IPS-20b (cell line): Measurements from ENCODE around the gene ANKRD26.

Experiments used
- H3K27ac ChIP-seq: one replicate; pipeline ENCODE4 v1.5.1; 2013; ENCODE audit warnings: low read length
- H3K27me3 ChIP-seq: 2 replicates; pipeline ENCODE4 v1.6.1; 2013; ENCODE audit warnings: mild to moderate bottlenecking, low read length, inconsistent platforms; ENCODE audit not compliant: insufficient read depth
- H3K36me3 ChIP-seq: 2 replicates; pipeline ENCODE4 v1.6.1; 2013; ENCODE audit warnings: low read depth, mild to moderate bottlenecking, inconsistent platforms, low read length, moderate library complexity; ENCODE audit not compliant: insufficient read depth
- H3K4me1 ChIP-seq: 2 replicates; pipeline ENCODE4 v1.6.1; 2013; ENCODE audit warnings: mild to moderate bottlenecking, control low read depth, inconsistent platforms, low read length, moderate library complexity; ENCODE audit not compliant: insufficient read depth
- H3K4me3 ChIP-seq: 2 replicates; pipeline ENCODE4 v1.5.1; 2013; ENCODE audit warnings: mild to moderate bottlenecking, low read length, inconsistent platforms
- H3K9ac ChIP-seq: 2 replicates; pipeline ENCODE4 v1.6.1; 2013; ENCODE audit warnings: low read depth, mild to moderate bottlenecking, inconsistent platforms, low read length, moderate library complexity
- H3K9me3 ChIP-seq: 2 replicates; pipeline ENCODE4 v1.6.1; 2013; ENCODE audit warnings: mild to moderate bottlenecking, low read depth, low read length, inconsistent platforms; ENCODE audit not compliant: insufficient read depth

Gene ANKRD26

DNA sequence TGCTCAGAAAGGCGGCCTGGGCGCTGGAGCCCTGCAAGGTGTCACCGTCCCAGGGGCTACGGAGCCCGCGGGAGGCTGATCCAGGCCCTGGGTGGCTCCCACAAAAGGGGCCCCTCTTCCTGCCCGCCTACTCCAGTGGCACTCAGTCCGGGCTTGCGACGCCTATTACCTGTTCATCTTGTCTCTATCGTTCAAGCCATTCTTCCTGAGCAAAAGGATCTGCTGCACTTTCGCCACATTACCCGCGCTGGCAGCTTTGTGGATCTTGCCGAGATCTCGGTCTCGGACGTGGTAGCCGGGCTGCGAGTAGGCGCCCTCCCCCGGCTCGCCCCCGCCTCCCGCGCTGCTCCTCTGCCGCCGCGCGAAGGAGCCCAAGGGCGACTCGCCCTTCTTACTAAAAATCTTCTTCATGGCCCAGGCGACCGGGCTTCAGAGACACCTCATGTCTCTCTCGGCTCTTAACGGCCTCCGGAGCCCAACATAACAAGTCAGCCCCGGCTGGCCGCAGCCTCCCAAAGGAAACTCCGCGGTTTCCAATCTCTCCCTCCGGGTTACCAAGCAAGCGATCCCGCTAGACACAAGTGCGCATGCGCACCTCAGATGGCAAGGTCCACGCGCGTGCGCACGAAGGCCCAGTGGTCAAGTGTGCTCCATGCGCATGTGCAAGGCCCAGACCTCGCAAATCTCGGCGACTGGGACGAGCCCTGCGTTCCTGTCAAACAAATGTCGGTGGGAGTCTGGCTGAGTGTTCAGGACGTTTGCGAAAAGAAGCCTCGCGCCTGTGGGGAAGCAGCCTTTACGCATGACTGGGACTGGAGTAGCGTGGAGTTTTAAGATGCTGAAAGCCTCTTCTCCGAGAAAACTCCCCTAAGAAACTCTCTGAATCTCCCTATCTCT lies at the start of gene ANKRD26:
TSS of gene ANKRD26 (minus strand) at position 579 of the 897 bp plus-strand sequence. CDS start at position 411, 168 bp downstream.
- H3K36me3 ChIP-seq: no peaks in the 10 kb centered on the region
- no peak within 1 kb of the TSS for H3K27ac ChIP-seq
- H3K27me3 ChIP-seq: no peaks in the 10 kb centered on the region
- no peaks in the 10 kb centered on the region for H3K4me1 ChIP-seq
- peak within 1 kb of the TSS; percentile 89 for H3K9ac ChIP-seq
- no peaks in the 10 kb centered on the region for H3K9me3 ChIP-seq
- H3K4me3 ChIP-seq: peak within 1 kb of the TSS; percentile 90

DNA sequence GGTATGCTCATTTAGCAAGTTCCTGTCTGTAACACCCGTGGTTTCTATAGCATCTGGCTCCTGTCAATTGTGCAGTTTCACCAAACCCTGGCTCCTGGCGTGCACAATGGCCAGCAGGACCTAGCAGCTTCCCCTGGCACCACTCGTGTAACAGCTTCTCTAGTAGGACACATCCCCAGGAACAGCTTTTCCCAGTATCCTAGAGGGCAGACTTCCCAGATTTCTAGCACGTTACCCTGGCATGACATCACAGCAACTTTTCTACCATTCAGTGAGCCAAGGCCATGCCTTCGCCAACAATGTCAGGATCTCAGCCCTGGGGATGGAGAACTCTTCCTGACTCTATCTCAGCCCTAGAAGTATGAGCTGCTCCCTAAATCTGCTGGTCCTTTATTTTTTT lies 47.4 kb upstream of the ANKRD26 start:
- Histone ChIP-seq H3K9me3 (no peaks in the 10 kb centered on the region), H3K9ac (no peak overlapping the region), H3K36me3 (peaks cover 65% of the 10 kb centered on the region), H3K4me3 (no peak overlapping the region), H3K27me3 (no peaks in the 10 kb centered on the region), H3K4me1 (peaks cover 14% of the 10 kb centered on the region), H3K27ac (no peak overlapping the region)

DNA sequence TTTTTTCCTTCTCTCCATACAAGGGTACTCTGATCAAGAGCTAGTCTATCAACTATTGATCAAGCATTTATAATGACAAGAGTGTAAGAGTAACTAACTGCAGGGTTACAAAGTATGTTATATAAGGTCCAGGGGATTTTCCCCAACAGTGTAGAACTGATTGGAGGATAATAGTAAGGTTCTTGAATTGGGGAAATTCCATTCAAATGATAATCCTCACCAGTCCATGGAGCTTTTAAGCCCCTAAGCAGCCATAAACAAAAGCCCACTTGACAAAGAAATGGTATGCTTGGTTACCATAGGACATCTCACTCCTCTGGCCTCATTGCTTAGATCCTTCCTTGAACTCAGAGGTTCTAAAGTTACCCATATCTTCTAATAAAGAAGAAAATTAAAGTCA lies 45.6 kb upstream of the ANKRD26 start:
- H3K9me3 ChIP-seq: no peaks in the 10 kb centered on the region
- H3K27ac ChIP-seq: no peak overlapping the region
- no peak overlapping the region for H3K9ac ChIP-seq
- peaks cover 82% of the 10 kb centered on the region for H3K36me3 ChIP-seq
- peak overlapping the region; percentile 32 for H3K4me3 ChIP-seq
- H3K27me3 ChIP-seq: no peaks in the 10 kb centered on the region
- peaks cover 10% of the 10 kb centered on the region for H3K4me1 ChIP-seq

DNA sequence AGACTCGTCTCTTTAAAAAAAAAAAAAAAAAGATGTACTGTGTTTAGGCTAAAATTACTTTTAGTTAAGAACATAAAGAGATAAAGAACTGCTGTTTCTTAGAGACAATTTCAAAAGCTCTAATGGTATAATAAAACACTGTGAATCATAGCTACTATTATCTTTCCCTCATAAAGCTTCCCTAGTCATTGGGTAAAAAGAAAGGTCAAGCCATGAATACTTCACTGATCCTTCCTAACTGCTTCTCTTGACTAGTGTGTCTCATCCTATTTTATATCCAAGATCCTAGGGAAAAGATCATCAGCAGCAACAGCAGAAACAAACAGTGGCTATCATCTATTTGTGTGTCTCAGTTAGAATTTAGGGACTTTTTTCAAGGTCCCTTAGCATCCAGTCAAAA lies 43.4 kb upstream of the ANKRD26 start:
- Histone ChIP-seq H3K4me1 (peaks cover 6% of the 10 kb centered on the region), H3K27ac (no peak overlapping the region), H3K27me3 (no peaks in the 10 kb centered on the region), H3K36me3 (peaks cover 90% of the 10 kb centered on the region), H3K9me3 (no peaks in the 10 kb centered on the region), H3K4me3 (no peak overlapping the region), H3K9ac (no peak overlapping the region)

GRCh38 chr10:27138277-27138676 lies 38.0 kb upstream of the ANKRD26 start:
- Histone ChIP-seq H3K9me3 (no peaks in the 10 kb centered on the region), H3K36me3 (peaks cover 87% of the 10 kb centered on the region), H3K27me3 (no peaks in the 10 kb centered on the region), H3K4me3 (no peak overlapping the region), H3K9ac (no peak overlapping the region), H3K27ac (no peak overlapping the region), H3K4me1 (no peaks in the 10 kb centered on the region)

DNA sequence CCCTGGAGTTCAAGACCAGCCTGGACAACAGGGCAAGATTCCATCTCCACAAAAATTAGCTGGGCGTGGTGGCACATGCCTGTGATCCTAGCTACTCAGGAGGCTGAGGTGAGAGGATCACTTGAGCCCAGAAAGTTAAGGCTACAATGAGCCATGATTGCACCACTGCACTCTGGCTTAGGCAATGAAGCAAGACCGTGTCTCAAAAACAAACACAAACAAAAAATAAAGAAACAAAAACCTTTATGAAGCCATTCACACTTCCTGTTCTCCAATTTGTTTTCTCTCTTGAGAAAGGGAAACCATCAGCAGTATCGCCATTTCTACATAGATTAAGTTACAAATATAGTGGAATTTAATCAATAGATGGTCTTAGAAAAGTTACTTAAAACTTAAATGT lies 34.1 kb upstream of the ANKRD26 start:
- Histone ChIP-seq H3K36me3 (peaks cover 93% of the 10 kb centered on the region), H3K4me3 (no peak overlapping the region), H3K9ac (no peak overlapping the region), H3K4me1 (no peaks in the 10 kb centered on the region), H3K27me3 (no peaks in the 10 kb centered on the region), H3K9me3 (no peaks in the 10 kb centered on the region), H3K27ac (no peak overlapping the region)

DNA sequence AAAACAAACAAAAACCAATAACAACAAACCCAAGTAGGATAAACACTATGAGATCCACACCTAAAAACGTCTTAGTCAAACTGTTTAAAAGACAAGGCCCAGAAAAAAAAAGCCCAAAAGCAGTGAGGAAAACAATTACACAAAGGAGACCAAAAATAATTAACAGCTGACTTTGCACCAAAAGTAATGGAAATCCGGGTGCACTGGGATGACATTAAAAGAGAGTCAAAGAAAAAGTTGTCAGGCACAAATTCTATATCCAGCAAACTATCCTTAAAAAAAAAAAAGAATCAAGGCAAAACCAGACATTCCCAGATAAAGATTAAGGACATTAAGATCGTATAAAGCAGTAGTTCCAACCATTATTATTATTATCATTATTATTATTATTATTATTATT lies 7.9 kb upstream of the ANKRD26 start:
- no peaks in the 10 kb centered on the region for H3K4me1 ChIP-seq
- H3K27ac ChIP-seq: no peak overlapping the region
- peaks cover 36% of the 10 kb centered on the region for H3K36me3 ChIP-seq
- H3K27me3 ChIP-seq: no peaks in the 10 kb centered on the region
- no peak overlapping the region for H3K4me3 ChIP-seq
- no peak overlapping the region for H3K9ac ChIP-seq
- H3K9me3 ChIP-seq: no peaks in the 10 kb centered on the region

GRCh38 chr10:27104919-27105318 lies 4.6 kb upstream of the ANKRD26 start:
- Histone ChIP-seq H3K4me3 (no peak overlapping the region), H3K27me3 (no peaks in the 10 kb centered on the region), H3K4me1 (no peaks in the 10 kb centered on the region), H3K9me3 (no peaks in the 10 kb centered on the region), H3K27ac (no peak overlapping the region), H3K36me3 (peaks cover 5% of the 10 kb centered on the region), H3K9ac (no peak overlapping the region)

- H3K27me3 ChIP-seq: no peaks in the 10 kb centered on the region
- H3K36me3 ChIP-seq: no peaks in the 10 kb centered on the region
- H3K9ac ChIP-seq: peak overlapping the region; percentile 89; the same call in 1 of the 2 replicates
- H3K4me3 ChIP-seq: peak overlapping the region; percentile 90
- no peaks in the 10 kb centered on the region for H3K4me1 ChIP-seq
- no peaks in the 10 kb centered on the region for H3K9me3 ChIP-seq
- no peak overlapping the region for H3K27ac ChIP-seq
Observed at GRCh38 chr10:27100813-27101347, 586 bp upstream of the ANKRD26 start.

DNA sequence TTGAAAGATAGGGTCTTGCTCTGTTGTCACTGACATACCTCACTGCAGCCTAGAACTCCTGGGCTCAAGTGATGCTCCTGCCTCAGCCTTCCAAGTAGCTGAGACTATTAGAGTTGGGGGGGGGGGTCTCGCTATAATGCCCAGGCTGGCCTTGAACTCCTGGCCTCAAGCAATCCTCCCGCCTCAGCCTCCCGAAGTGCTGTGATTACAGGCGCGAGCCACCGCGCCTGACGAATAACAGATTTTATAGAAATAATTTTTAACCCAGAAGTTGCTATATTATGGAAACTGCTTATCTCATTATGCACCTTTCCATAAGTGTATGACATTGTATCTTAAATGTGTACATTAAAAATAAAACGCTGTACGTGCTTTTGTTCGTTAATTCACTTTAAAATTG lies 846 bp downstream of the ANKRD26 start:
- Histone ChIP-seq H3K9ac (peak overlapping the region; percentile 89), H3K27ac (no peak overlapping the region), H3K9me3 (no peaks in the 10 kb centered on the region), H3K36me3 (no peaks in the 10 kb centered on the region), H3K4me1 (no peaks in the 10 kb centered on the region), H3K27me3 (no peaks in the 10 kb centered on the region), H3K4me3 (peak overlapping the region; percentile 90)

DNA sequence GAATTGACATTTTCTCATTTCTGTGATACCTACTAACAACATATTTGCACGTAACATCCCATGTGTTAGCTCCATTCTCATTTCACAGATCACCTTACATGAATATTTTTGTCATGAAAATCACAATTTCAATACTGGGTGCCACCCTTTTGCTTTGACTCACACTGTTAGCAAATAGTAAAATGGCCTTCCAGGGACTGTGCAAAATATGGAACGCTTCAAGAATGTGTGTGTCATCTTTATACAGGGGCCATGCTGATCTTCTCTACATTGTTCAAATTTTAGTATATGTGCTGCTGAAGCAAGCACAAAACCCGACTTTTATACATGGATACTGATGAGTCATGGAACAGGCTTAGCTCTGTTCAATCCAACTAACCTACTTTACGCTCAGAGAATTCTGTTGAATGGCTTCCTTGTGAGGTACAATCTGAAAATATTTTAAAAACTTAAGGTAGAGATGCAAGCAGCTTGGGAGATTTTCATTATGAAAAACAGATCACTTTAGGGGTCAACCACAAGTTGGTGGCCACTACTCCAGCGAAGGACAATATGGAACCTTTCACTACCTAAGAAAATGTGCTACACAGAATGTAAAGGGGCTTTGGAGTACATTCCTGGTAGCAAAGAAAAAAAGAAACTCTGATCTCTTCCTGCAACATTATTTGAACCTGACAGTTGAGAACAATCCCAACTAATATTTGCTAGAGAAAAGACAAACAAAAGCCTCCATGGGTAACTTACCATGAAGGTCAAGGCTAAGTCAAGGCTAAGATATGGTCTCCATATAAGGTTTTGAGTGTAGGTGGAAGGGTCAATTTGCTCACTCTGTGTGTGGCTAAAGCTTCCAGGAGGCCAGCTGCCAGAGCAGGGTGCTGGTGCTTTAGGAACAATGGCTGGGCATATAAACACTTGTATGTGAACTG lies 11.9 kb downstream of the ANKRD26 start:
- Histone ChIP-seq H3K27me3 (no peaks in the 10 kb centered on the region), H3K4me1 (no peaks in the 10 kb centered on the region), H3K9ac (no peak overlapping the region), H3K4me3 (no peak overlapping the region), H3K9me3 (no peaks in the 10 kb centered on the region), H3K27ac (no peak overlapping the region), H3K36me3 (peaks cover 54% of the 10 kb centered on the region)
